BE2C (cell line): ENCODE results near the gene MAP7D3.

Source experiments
- DNase-seq: peaks from one replicate; pipeline ENCODE4 v3.0.0-alpha.2; 2020
- H3K27me3 ChIP-seq: fragments of 250-450 bp; sonication (Bioruptor Pico); 2 replicates; pipeline ENCODE4 v1.5.1; 2020; ENCODE audit warnings: mild to moderate bottlenecking
- H3K36me3 ChIP-seq: fragments of 250-450 bp; sonication (Bioruptor Pico); 2 replicates; pipeline ENCODE4 v1.5.1; 2020; ENCODE audit warnings: mild to moderate bottlenecking
- H3K4me1 ChIP-seq: fragments of 250-450 bp; sonication (Bioruptor Pico); 2 replicates; pipeline ENCODE4 v1.5.1; 2020
- H3K4me3 ChIP-seq: 2 replicates; pipeline ENCODE4 v1.5.1; 2011; ENCODE audit warnings: low read depth, low read length
- H3K9me3 ChIP-seq: fragments of 250-450 bp; sonication (Bioruptor Pico); 2 replicates; pipeline ENCODE4 v1.5.1; 2020
- TF ChIP-seq, protein P1 (sequence below): IDR thresholded peaks from 2 replicates; pipeline ENCODE4 v1.5.1; 2012; ENCODE audit warnings: mild to moderate bottlenecking, low read depth, low read length

Gene MAP7D3

DNA sequence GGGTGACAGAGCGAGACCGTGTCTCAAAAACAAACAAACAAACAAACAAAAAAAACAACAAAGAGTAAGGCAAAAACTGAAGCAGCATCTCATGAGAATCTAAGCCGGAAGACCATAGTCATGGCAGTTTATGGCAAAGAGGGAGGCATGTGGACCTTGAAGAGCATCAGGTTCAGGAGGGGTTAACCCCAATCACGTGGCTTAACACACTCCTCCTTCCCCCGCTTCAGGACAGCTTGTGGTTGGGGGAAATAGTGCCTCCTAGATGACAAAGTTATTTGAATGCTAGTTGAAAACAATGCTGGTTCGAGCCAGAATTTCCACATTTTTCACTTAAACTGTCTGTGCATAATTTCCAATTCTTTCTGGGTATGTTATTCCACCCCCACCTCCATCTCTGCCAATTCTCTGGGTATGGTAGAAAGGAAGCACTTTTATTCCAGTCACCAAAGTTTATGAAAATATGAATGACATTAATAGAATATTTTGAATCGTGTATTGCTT is 11.7 kb upstream of the MAP7D3 start:
- Histone ChIP-seq H3K27me3 (no peaks in the 10 kb centered on the region), H3K9me3 (no peaks in the 10 kb centered on the region), H3K4me3 (no peak overlapping the region), H3K36me3 (no peaks in the 10 kb centered on the region), H3K4me1 (no peaks in the 10 kb centered on the region)
- no peak for DNase-seq
- TF ChIP-seq, protein P1, sequence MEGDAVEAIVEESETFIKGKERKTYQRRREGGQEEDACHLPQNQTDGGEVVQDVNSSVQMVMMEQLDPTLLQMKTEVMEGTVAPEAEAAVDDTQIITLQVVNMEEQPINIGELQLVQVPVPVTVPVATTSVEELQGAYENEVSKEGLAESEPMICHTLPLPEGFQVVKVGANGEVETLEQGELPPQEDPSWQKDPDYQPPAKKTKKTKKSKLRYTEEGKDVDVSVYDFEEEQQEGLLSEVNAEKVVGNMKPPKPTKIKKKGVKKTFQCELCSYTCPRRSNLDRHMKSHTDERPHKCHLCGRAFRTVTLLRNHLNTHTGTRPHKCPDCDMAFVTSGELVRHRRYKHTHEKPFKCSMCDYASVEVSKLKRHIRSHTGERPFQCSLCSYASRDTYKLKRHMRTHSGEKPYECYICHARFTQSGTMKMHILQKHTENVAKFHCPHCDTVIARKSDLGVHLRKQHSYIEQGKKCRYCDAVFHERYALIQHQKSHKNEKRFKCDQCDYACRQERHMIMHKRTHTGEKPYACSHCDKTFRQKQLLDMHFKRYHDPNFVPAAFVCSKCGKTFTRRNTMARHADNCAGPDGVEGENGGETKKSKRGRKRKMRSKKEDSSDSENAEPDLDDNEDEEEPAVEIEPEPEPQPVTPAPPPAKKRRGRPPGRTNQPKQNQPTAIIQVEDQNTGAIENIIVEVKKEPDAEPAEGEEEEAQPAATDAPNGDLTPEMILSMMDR: no peak

GRCh38 chrX:136262243-136262642 is 11.0 kb upstream of the MAP7D3 start:
- DNase-seq: no peak
- TF ChIP-seq, protein P1: no peak
- Histone ChIP-seq H3K36me3 (no peaks in the 10 kb centered on the region), H3K4me1 (no peaks in the 10 kb centered on the region), H3K9me3 (no peaks in the 10 kb centered on the region), H3K4me3 (no peak overlapping the region), H3K27me3 (no peaks in the 10 kb centered on the region)

- TF ChIP-seq, protein P1: no peak
- Histone ChIP-seq H3K4me3 (no peak overlapping the region), H3K27me3 (no peaks in the 10 kb centered on the region), H3K36me3 (no peaks in the 10 kb centered on the region), H3K4me1 (no peaks in the 10 kb centered on the region), H3K9me3 (no peaks in the 10 kb centered on the region)
- no peak for DNase-seq
Observed at GRCh38 chrX:136261321-136261720, 10.1 kb upstream of the MAP7D3 start.

DNA sequence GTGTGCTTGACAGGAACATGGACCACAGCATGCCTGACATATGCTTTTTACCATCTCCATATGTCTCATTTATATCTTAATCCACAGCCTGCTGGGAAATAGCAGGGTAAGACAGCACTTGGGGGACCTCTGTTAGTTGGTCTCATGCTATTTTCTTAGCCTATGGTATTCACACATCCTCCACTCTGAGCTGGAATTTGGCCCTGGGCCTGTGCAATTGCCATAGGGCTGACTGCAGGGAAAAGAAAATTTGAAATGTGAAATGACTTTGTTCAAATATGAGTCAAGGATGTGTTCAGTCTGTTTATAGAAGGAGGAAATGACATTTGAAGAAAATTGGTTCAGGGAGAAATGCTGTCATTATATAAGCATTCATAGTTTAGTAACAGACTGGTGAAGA is 9.6 kb upstream of the MAP7D3 start:
- Histone ChIP-seq H3K36me3 (no peaks in the 10 kb centered on the region), H3K4me1 (no peaks in the 10 kb centered on the region), H3K4me3 (no peak overlapping the region), H3K9me3 (no peaks in the 10 kb centered on the region), H3K27me3 (no peaks in the 10 kb centered on the region)
- TF ChIP-seq, protein P1: no peak
- DNase-seq: no peak

DNA sequence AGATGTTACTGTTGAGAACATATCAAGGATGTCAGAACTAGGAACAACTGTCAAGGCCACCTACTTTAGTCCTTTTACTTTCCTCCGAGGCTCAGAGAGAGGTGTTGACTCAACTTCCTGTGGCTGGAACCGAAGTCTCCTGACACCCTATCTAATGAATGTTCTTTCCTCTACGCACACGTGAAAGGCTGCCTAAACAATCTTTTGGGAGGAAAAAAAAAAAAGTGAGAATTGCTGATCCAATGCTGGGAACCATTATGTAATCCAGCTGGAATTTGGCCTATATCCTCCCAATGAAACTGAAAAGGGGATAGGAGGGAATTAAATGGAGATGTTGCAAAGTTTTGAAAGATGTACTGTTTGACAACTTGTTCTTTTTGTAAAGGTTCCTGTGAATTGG is 8.3 kb upstream of the MAP7D3 start:
- Histone ChIP-seq H3K36me3 (no peaks in the 10 kb centered on the region), H3K27me3 (no peaks in the 10 kb centered on the region), H3K4me1 (no peaks in the 10 kb centered on the region), H3K9me3 (no peaks in the 10 kb centered on the region), H3K4me3 (no peak overlapping the region)
- DNase-seq: no peak
- TF ChIP-seq, protein P1: no peak

GRCh38 chrX:136258951-136259350 is 7.8 kb upstream of the MAP7D3 start:
- Histone ChIP-seq H3K4me1 (no peaks in the 10 kb centered on the region), H3K27me3 (no peaks in the 10 kb centered on the region), H3K4me3 (no peak overlapping the region), H3K9me3 (no peaks in the 10 kb centered on the region), H3K36me3 (no peaks in the 10 kb centered on the region)
- no peak for DNase-seq
- TF ChIP-seq, protein P1: no peak
